Chondrocyte (in vitro differentiated cells): Measurements from ENCODE around the gene RECQL. TPM values are rescaled to one million over a fixed set of nuclear protein-coding genes. Genes with fewer than 3 reads are reported as not detected.
A peak's percentile ranks its signal among the peaks of the same experiment; 100 is the strongest.

Source experiments
- DNase-seq: peaks from one replicate; pipeline ENCODE4 v3.0.0; 2021; ENCODE audit warnings: mixed read lengths, low spot score
- H3K27ac Mint-ChIP-seq: one replicate; pipeline ENCODE4 v1.8.0; 2021; ENCODE audit warnings: mild to moderate bottlenecking, moderate library complexity, mixed read lengths; ENCODE audit not compliant: unreplicated experiment
- H3K27me3 Mint-ChIP-seq: 2 replicates; pipeline ENCODE4 v1.8.0; 2021; ENCODE audit warnings: low read depth, mixed read lengths
- H3K36me3 Mint-ChIP-seq: 2 replicates; pipeline ENCODE4 v1.8.0; 2021; ENCODE audit warnings: low read depth, mixed read lengths
- H3K4me1 Mint-ChIP-seq: 2 replicates; pipeline ENCODE4 v1.8.0; 2021; ENCODE audit warnings: low read depth, mild to moderate bottlenecking, mixed read lengths
- H3K4me3 Mint-ChIP-seq: one replicate; pipeline ENCODE4 v1.8.0; 2021; ENCODE audit warnings: mild to moderate bottlenecking, moderate library complexity, mixed read lengths; ENCODE audit not compliant: unreplicated experiment
- H3K9me3 Mint-ChIP-seq: 2 replicates; pipeline ENCODE4 v1.8.0; 2021; ENCODE audit warnings: low read depth, mixed read lengths
- total RNA-seq: library from RNA; stranded (reverse); gene quantifications from 3 replicates; pipeline ENCODE4 v1.2.1, GENCODE V29; 2021
- TF ChIP-seq, protein P1 (sequence below): fragments of 200-600 bp; sonication (generic); IDR thresholded peaks from 2 replicates; pipeline ENCODE4 v1.5.0; 2021; ENCODE audit warnings: antibody characterized with exemption, mild to moderate bottlenecking, moderate library complexity

Gene RECQL
- total RNA-seq, 1 donor from 2014 or later: 50.2 TPM

DNA sequence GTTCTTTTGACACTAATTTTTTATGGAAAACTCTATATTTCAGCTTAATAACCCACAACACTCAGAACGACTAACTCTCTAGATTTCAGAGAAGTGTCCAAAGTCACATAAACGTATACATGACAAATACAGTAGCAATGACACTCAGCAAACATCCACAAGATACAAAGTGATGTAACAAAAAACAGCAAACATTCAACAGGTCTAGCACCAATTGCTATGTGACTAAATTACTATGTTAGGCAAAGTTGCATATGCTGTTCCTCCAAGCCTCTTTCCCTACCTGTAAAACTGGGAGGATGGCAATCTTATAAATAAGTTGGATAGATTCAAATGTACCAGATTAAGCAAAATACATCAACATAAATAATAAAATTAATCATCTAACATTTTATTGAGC is 1.7 kb downstream of the RECQL start:
- no peak for DNase-seq
- Mint-ChIP-seq H3K36me3 (peaks cover 16% of the 10 kb centered on the region), H3K4me3 (no peak overlapping the region), H3K4me1 (peaks cover 35% of the 10 kb centered on the region), H3K9me3 (no peaks in the 10 kb centered on the region), H3K27me3 (no peaks in the 10 kb centered on the region), H3K27ac (no peak overlapping the region)
- TF ChIP-seq, protein P1, sequence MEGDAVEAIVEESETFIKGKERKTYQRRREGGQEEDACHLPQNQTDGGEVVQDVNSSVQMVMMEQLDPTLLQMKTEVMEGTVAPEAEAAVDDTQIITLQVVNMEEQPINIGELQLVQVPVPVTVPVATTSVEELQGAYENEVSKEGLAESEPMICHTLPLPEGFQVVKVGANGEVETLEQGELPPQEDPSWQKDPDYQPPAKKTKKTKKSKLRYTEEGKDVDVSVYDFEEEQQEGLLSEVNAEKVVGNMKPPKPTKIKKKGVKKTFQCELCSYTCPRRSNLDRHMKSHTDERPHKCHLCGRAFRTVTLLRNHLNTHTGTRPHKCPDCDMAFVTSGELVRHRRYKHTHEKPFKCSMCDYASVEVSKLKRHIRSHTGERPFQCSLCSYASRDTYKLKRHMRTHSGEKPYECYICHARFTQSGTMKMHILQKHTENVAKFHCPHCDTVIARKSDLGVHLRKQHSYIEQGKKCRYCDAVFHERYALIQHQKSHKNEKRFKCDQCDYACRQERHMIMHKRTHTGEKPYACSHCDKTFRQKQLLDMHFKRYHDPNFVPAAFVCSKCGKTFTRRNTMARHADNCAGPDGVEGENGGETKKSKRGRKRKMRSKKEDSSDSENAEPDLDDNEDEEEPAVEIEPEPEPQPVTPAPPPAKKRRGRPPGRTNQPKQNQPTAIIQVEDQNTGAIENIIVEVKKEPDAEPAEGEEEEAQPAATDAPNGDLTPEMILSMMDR: no peak

DNA sequence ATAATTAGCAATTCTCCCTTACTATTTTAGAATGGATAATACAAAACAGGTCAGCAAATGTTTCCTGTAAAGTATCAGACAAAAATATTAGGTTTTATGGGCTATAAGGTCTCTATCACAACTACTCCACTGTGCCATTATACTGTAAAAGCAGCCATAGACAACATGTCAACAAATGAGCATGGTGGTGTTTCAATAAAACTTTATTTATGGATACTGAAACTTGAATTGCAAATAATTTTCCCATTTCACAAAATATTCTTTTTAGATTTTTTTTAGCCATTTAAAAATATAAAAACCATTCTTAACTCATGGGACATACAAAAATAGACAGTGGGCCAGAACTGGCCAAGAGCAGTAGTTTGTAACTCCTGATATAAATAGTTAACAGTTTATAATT is 15.4 kb downstream of the RECQL start:
- Mint-ChIP-seq H3K27me3 (no peaks in the 10 kb centered on the region), H3K9me3 (no peaks in the 10 kb centered on the region), H3K4me3 (no peak overlapping the region), H3K27ac (no peak overlapping the region), H3K36me3 (peaks cover 23% of the 10 kb centered on the region), H3K4me1 (no peaks in the 10 kb centered on the region)
- no peak for DNase-seq
- TF ChIP-seq, protein P1: no peak

DNA sequence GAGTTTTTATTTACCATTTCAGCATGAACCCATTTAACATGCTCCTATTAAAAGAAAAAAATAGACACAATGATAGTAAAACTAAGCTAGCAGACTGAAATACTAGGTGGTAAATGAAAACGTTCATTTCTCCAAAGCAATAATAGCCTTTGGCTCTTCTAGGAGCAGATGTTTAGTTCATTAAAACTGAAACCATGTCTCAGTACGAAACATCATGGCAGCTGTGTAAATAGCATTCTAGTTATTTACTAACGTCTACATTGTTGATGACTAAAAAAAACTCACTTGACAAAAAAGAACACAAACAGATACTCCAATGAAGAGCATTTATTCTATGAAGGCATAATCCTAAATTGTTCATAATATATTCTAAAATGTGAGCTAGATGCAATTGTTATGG is 17.9 kb downstream of the RECQL start:
- peaks cover 11% of the 10 kb centered on the region for H3K36me3 Mint-ChIP-seq
- H3K4me1 Mint-ChIP-seq: no peaks in the 10 kb centered on the region
- TF ChIP-seq, protein P1: no peak
- H3K4me3 Mint-ChIP-seq: no peak overlapping the region
- no peaks in the 10 kb centered on the region for H3K9me3 Mint-ChIP-seq
- no peak overlapping the region for H3K27ac Mint-ChIP-seq
- H3K27me3 Mint-ChIP-seq: no peaks in the 10 kb centered on the region
- DNase-seq: no peak

DNA sequence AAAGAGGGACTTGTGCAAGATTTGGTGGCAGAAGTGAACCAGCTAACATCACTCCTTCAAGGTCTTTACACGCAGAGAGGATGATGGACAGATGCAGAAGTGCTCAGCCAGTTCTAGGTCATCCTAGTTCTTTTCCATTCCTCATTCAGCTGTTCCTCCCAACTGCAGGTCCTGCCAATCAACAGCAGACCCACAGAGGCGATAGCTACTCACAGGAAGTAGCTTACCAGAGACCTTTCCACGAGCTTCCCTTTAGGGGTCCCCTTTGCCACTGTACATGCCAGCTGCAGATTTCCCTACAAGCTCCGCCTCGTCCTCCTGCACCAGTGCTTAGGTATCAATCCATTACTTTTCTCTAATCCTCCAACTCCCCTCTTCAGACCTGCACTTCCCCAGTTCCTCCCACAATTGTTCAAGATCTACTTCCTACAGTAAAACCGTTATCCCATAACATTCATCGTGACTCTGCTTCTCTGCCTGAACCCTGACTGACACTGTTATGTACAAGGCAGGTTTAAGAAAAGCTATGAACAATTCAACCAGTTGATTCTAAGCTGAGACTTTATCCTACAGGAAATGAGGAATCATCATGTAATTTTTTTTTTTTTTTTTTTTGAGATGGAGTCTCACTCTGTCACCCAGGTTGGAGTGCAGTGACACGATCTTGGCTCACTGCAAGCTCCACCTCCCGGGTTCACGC is 22.5 kb downstream of the RECQL start:
- no peak for DNase-seq
- H3K36me3 Mint-ChIP-seq: peaks cover 16% of the 10 kb centered on the region
- TF ChIP-seq, protein P1: no peak
- H3K9me3 Mint-ChIP-seq: no peaks in the 10 kb centered on the region
- H3K27ac Mint-ChIP-seq: no peak overlapping the region
- peaks cover 8% of the 10 kb centered on the region for H3K4me1 Mint-ChIP-seq
- no peaks in the 10 kb centered on the region for H3K27me3 Mint-ChIP-seq
- no peak overlapping the region for H3K4me3 Mint-ChIP-seq

DNA sequence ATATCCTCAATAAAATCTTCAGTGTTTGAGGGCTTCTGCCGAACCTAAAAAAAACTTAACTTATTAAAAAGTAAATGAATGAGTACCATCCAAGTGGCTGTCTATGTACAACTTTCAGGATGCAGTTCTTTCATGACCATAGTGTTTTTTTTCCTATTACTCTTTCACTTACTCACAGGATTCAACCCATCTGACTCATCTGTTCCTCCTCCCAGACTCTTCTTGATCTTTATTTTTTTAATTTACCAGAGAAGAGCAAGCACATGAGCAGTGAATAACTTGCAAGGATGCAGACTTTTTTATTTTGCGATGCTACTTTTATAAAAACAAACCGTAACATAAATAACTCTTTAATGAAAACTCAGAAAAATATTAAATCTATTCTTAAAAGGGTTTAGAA is 24.5 kb downstream of the RECQL start:
- H3K4me3 Mint-ChIP-seq: no peak overlapping the region
- TF ChIP-seq, protein P1: no peak
- DNase-seq: no peak
- H3K9me3 Mint-ChIP-seq: no peaks in the 10 kb centered on the region
- H3K27ac Mint-ChIP-seq: peak overlapping the region; percentile 82
- no peaks in the 10 kb centered on the region for H3K27me3 Mint-ChIP-seq
- peaks cover 20% of the 10 kb centered on the region for H3K36me3 Mint-ChIP-seq
- peaks cover 8% of the 10 kb centered on the region for H3K4me1 Mint-ChIP-seq
